Memory B cell (primary cell): ENCODE measurements around the gene TSPEAR.
"Not testable (repeated sequence)": the region's sequence is repeated elsewhere in the genome, so short reads cannot be mapped to it uniquely, and the experiment has no call there.

Experiments used
- ATAC-seq: fragments of 150-1000 bp; cut with Tn5 transposase; 2 replicates; pipeline ENCODE4 v1.10.0; 2021; ENCODE audit warnings: low read depth, mild to moderate bottlenecking, moderate library complexity
- DNase-seq, 2 donors: peaks; one replicate each; pipeline ENCODE4 v3.0.0; 2022; ENCODE audit warnings: low spot score in 2 of 2
- H3K27ac Mint-ChIP-seq: one replicate; pipeline ENCODE4 v1.8.0; 2022; ENCODE audit warnings: mild to moderate bottlenecking, moderate library complexity, mixed read lengths
- H3K27me3 Mint-ChIP-seq: one replicate; pipeline ENCODE4 v1.8.0; 2022; ENCODE audit warnings: mixed read lengths
- H3K36me3 Mint-ChIP-seq: one replicate; pipeline ENCODE4 v1.8.0; 2022; ENCODE audit warnings: mild to moderate bottlenecking, mixed read lengths
- H3K4me1 Mint-ChIP-seq: one replicate; pipeline ENCODE4 v1.8.0; 2022; ENCODE audit warnings: mixed read lengths
- H3K4me3 Mint-ChIP-seq: one replicate; pipeline ENCODE4 v1.8.0; 2022; ENCODE audit warnings: mild to moderate bottlenecking, moderate library complexity, mixed read lengths
- H3K9me3 Mint-ChIP-seq: one replicate; pipeline ENCODE4 v1.8.0; 2022; ENCODE audit warnings: mixed read lengths

The TSPEAR gene

DNA sequence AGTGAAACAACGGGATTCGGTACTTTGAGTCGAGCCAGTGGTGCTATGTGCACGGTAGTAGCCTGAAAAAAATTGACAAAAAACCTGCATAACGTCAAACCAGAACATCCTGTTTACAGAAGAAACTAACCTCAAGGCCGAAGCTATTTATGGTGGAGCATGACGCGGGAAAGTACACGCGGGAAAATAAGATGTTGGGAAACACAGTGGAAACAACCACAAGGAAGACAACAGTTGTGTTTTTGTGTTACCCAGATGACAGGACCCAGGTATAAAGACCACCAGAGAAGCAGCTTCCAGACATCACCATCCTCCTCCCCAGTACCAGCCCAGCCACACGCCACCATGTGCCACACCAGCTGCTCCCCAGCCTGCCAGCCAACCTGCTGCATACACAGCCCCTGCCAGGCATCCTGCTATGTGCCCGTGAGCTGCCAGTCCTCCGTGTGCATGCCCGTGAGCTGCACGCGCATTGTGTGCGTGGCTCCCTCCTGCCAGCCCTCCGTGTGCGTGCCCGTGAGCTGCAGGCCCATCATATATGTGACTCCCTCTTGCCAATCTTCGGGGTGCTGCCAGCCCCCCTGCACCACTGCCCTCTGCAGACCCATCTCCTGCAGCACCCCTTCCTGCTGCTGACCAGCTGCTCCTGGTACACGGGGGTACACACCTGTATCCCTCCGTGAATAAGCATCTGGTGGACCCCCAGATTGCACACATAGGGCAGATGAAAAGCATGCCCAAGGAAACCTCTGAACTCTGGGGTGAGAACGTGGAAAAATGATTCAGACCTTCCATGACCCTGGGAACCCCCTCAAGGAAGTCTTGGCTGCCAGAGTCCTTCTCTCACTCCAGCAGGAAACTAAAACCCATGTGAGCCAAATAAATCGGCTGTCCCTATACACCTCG is 53.5 kb downstream of the TSPEAR start, which contains the start of gene KRTAP12-3:
Gene KRTAP12-3 (plus strand): TSS at position 298 of the 906 bp plus-strand sequence. CDS start 48 bp downstream, at position 346.
- peak within 1 kb of the TSS; percentile 46 for H3K4me3 Mint-ChIP-seq
- peaks cover 1% of the 10 kb centered on the region for H3K36me3 Mint-ChIP-seq
- H3K27ac Mint-ChIP-seq = no peak within 1 kb of the TSS
- H3K9me3 Mint-ChIP-seq = peaks cover 15% of the 10 kb centered on the region
- H3K4me1 Mint-ChIP-seq = peaks cover 7% of the 10 kb centered on the region
- peak; percentile 53 for ATAC-seq
- H3K27me3 Mint-ChIP-seq = peaks cover 10% of the 10 kb centered on the region
- no peak for DNase-seq

GRCh38 chr21:44656868-44657267 is 54.5 kb downstream of the TSPEAR start:
- peaks cover 1% of the 10 kb centered on the region for H3K36me3 Mint-ChIP-seq
- H3K9me3 Mint-ChIP-seq = peaks cover 10% of the 10 kb centered on the region
- peaks cover 6% of the 10 kb centered on the region for H3K27me3 Mint-ChIP-seq
- H3K27ac Mint-ChIP-seq = no peak overlapping the region
- DNase-seq (no peak), ATAC-seq (no peak)
- no peak overlapping the region for H3K4me3 Mint-ChIP-seq
- peaks cover 7% of the 10 kb centered on the region for H3K4me1 Mint-ChIP-seq

- H3K27ac Mint-ChIP-seq = no peak within 1 kb of the TSS
- DNase-seq = no peak
- ATAC-seq = no peak
- peaks cover 6% of the 10 kb centered on the region for H3K27me3 Mint-ChIP-seq
- H3K4me1 Mint-ChIP-seq = peaks cover 7% of the 10 kb centered on the region
- H3K9me3 Mint-ChIP-seq = peaks cover 8% of the 10 kb centered on the region
- H3K36me3 Mint-ChIP-seq = peaks cover 1% of the 10 kb centered on the region
- H3K4me3 Mint-ChIP-seq = no peak within 1 kb of the TSS
Observed at GRCh38 chr21:44654576-44655175, 56.7 kb downstream of the TSPEAR start, which contains the start of gene KRTAP12-4. TSS of gene KRTAP12-4 (minus strand) at chr21:44654659. CDS start at chr21:44654614, 45 bp downstream.

DNA sequence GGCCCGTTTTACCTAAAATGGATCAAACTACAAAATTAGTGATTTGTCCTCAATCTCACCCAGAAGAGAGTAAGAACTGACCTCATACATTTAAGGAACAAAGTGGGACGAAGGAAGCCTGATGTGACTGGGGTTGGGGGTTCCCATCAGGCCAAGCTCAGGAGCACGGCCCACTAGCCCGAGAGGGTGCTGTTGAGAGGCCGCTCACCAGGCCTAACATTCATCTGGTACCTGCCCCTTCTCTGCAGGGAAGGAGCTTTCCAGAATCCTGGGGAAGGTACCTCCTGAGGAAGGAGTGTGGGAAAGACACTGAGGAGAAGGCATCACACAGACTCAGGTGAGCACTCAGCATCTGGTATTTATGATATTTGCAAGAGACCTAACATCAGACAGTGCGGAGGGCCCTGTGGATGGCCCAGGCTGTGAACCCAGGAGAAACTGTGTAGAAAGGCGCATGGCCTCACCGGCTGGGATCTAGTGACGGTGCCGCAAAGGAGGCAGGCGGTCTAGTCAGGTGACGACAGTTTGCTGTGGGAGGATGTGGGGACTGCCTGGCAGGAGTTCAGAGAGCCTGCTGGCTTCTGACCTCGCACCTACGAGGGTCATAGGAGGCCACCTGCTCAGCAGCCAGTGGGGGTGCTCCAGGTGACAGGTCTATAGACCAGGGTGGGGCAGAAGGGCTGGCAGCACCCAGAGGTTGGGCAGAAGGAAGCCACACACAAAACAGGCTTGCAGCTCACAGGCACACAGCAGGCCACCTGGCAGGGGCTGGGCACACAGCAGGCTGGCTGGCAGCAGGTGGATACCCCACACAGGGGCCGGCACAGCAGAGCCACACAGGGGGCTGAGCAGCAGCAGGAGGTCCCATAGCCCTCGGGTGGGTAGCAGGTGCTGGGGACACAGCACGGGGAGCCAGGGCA is 57.5 kb downstream of the TSPEAR start:
- no peak overlapping the region for H3K27ac Mint-ChIP-seq
- H3K36me3 Mint-ChIP-seq = peaks cover 1% of the 10 kb centered on the region
- peaks cover 7% of the 10 kb centered on the region for H3K4me1 Mint-ChIP-seq
- H3K4me3 Mint-ChIP-seq = no peak overlapping the region
- H3K9me3 Mint-ChIP-seq = peaks cover 8% of the 10 kb centered on the region
- H3K27me3 Mint-ChIP-seq = peaks cover 7% of the 10 kb centered on the region
- ATAC-seq = no peak
- no peak for DNase-seq

DNA sequence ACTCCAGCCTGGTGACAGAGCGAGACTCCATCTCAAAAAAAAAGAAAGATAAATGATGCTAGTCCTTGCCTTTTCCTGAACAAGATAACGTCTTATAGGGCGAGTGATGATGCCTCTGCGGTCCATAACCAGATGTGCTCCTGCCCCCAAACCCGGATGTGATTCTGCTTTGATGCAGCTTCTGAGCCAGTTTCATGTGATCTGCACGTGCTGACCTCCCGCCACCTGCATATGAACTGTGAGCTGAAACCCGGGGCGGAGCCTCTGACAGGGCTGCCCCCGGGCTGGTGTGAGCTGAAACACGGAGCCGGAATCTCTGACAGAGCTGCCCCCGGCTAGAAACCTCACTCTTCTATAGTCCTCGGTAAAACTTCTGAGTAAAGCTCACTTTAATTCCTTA is 58.2 kb downstream of the TSPEAR start:
- peaks cover 7% of the 10 kb centered on the region for H3K27me3 Mint-ChIP-seq
- no peak overlapping the region for H3K4me3 Mint-ChIP-seq
- peaks cover 8% of the 10 kb centered on the region for H3K9me3 Mint-ChIP-seq
- peaks cover 6% of the 10 kb centered on the region for H3K4me1 Mint-ChIP-seq
- DNase-seq (no peak), ATAC-seq (no peak)
- H3K36me3 Mint-ChIP-seq = peaks cover 1% of the 10 kb centered on the region
- no peak overlapping the region for H3K27ac Mint-ChIP-seq

- Mint-ChIP-seq H3K4me1 (peaks cover 3% of the 10 kb centered on the region), H3K9me3 (peaks cover under 1% of the 10 kb centered on the region), H3K4me3 (no peak overlapping the region), H3K27me3 (peaks cover 11% of the 10 kb centered on the region), H3K36me3 (no peaks in the 10 kb centered on the region), H3K27ac (no peak overlapping the region)
- ATAC-seq (no peak), DNase-seq (no peak)
Observed at GRCh38 chr21:44650973-44651675, 60.2 kb downstream of the TSPEAR start.

- Mint-ChIP-seq H3K4me3 (no peak overlapping the region), H3K27ac (no peak overlapping the region), H3K9me3 (no peaks in the 10 kb centered on the region), H3K4me1 (peaks cover 3% of the 10 kb centered on the region), H3K27me3 (peaks cover 11% of the 10 kb centered on the region), H3K36me3 (no peaks in the 10 kb centered on the region)
- no peak for DNase-seq
- ATAC-seq = no peak
Observed at GRCh38 chr21:44650265-44650972, 61.0 kb downstream of the TSPEAR start.

- Mint-ChIP-seq H3K27me3 (peaks cover 11% of the 10 kb centered on the region), H3K36me3 (no peaks in the 10 kb centered on the region), H3K4me3 (no peak overlapping the region), H3K27ac (no peak overlapping the region), H3K9me3 (peaks cover 5% of the 10 kb centered on the region), H3K4me1 (peaks cover 3% of the 10 kb centered on the region)
- ATAC-seq (no peak), DNase-seq (no peak)
Observed at GRCh38 chr21:44649521-44650100, 61.8 kb downstream of the TSPEAR start.

DNA sequence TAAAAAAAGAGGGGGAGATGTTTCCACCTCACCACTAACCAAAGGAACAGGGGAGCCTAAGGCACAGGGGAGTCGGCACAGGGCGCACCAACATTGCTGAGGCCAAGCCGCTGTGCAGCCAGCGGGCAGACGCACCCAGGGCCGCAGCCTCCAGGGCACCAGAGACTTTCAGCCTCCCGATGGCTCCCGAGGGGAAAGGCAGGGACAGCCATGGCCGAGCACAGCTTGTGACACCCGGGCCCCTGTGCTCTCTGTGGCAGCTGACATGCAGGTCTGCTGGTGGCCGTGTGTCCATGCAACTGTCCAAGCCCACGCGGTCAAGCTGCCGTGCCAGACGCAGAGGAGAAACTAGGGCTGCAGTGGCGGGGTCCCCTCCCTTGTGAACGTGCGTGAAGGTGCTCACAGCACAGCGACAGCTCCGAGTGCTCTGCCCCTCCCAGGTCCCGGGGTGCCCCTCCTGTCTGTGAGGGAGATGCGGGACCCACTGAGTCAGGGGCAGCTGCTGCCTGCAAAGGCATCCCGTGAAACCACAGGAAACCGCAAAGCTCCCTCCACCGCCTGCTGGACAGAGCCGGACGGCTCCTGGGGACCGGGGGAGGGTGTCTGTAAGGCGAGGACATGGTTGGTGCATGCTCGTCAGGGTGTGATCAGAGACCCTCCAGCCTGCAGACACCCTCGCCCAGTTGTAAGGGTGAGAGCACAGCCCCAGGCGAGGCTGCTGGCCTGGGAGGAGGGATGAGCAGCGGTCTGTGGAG is 62.6 kb downstream of the TSPEAR start:
- Mint-ChIP-seq H3K4me1 (peaks cover 3% of the 10 kb centered on the region), H3K27me3 (peaks cover 11% of the 10 kb centered on the region), H3K4me3 (no peak overlapping the region), H3K36me3 (no peaks in the 10 kb centered on the region), H3K9me3 (peaks cover 9% of the 10 kb centered on the region), H3K27ac (no peak overlapping the region)
- DNase-seq (no peak), ATAC-seq (no peak)

DNA sequence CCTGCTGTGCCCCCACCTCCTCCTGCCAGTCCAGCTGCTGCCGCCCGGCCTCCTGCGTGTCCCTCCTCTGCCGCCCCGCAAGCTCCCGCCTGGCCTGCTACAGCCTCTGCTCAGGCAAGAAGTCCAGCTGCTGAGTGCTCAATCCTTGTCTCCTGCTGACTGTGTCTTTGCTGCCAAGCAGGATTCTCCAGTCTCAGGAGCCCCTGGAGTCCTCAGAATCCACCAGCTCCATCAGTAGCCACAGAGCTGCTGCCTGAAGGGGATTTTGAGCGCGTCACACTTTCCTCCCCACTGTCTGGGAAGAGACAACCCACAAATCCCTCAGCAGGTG is 64.2 kb downstream of the TSPEAR start:
- Mint-ChIP-seq H3K27me3 (peaks cover 15% of the 10 kb centered on the region), H3K4me3 (no peak overlapping the region), H3K27ac (no peak overlapping the region), H3K4me1 (peaks cover 3% of the 10 kb centered on the region), H3K9me3 (peaks cover 16% of the 10 kb centered on the region), H3K36me3 (no peaks in the 10 kb centered on the region)
- ATAC-seq (no peak), DNase-seq (no peak)

DNA sequence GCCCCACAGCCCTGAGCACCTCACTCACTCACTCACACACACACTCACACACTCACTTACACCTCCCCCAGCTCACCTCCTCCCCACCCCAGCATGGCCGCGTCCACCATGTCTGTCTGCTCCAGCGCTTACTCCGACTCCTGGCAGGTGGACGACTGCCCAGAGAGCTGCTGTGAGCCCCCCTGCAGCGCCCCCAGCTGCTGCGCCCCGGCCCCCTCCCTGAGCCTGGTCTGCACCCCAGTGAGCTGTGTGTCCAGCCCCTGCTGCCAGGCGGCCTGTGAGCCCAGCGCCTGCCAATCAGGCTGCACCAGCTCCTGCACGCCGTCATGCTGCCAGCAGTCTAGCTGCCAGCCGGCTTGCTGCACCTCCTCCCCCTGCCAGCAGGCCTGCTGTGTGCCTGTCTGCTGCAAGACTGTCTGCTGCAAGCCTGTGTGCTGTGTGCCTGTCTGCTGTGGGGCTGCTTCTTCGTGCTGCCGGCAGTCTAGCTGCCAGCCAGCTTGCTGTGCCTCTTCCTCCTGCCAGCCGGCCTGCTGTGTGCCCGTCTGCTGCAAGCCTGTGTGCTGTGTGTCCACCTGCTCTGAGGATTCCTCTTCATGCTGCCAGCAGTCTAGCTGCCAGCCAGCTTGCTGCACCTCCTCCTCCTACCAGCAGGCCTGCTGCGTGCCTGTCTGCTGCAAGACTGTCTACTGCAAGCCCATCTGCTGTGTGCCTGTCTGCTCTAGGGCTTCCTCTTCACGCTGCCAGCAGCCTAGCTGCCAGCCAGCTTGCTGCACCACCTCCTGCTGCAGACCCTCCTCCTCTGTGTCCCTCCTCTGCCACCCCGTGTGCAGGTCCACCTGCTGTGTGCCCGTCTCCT is 64.8 kb downstream of the TSPEAR start, which contains the start of gene KRTAP10-11:
Gene KRTAP10-11 (plus strand): TSS at position 49 of the 856 bp plus-strand sequence. CDS start 45 bp downstream, at position 94.
- not testable (repeated sequence) for H3K27ac Mint-ChIP-seq, ATAC-seq, H3K4me1 Mint-ChIP-seq, DNase-seq, H3K36me3 Mint-ChIP-seq, H3K4me3 Mint-ChIP-seq
- Mint-ChIP-seq H3K27me3 (peaks cover 15% of the 10 kb centered on the region), H3K9me3 (peaks cover 17% of the 10 kb centered on the region)
